Stimulated activated CD4-positive, alpha-beta T cell treated with anti-CD3 and anti-CD28 coated beads, Interleukin-15, amount 100 ng/mL, for 48 hours (primary cell): ENCODE results near the gene CPO.

Source experiments
- DNase-seq, 2 donors: peaks; one replicate each; pipeline ENCODE4 v3.0.0-alpha.2; 2020; ENCODE audit warnings: low read depth in 2 of 2

CPO gene

GRCh38 chr2:207015901-207016300 is 76.6 kb downstream of the CPO start:
- DNase-seq, result no peak
